Activated CD8-positive, alpha-beta memory T cell treated with anti-CD3 and anti-CD28 coated beads, Interleukin-2, amount 50 U/mL, for 24 hours (primary cell): ENCODE data around the gene NT5C.

Experiments
- DNase-seq: peaks from one replicate; pipeline ENCODE4 v3.0.0-alpha.2; 2020; ENCODE audit errors: extremely low read depth

Gene NT5C

GRCh38 chr17:75116737-75117136, 14.8 kb downstream of the NT5C start:
- no peak for DNase-seq

GRCh38 chr17:75115555-75115954, 16.0 kb downstream of the NT5C start:
- no peak for DNase-seq

GRCh38 chr17:75114552-75115314, 16.8 kb downstream of the NT5C start:
- no peak for DNase-seq

- DNase-seq, result peak; percentile 80
Measured at GRCh38 chr17:75113798-75114551, 17.6 kb downstream of the NT5C start.

GRCh38 chr17:75111777-75112335, 19.7 kb downstream of the NT5C start:
- DNase-seq, result no peak

GRCh38 chr17:75110234-75110937, 21.2 kb downstream of the NT5C start:
- no peak for DNase-seq

GRCh38 chr17:75109407-75110233, 21.9 kb downstream of the NT5C start, which contains the start of gene ARMC7:
ARMC7 (plus strand) TSS chr17:75109969; CDS start chr17:75110289, 320 bp downstream.
- peak; percentile 75 for DNase-seq

GRCh38 chr17:75109046-75109406, 22.5 kb downstream of the NT5C start:
- DNase-seq, result no peak

GRCh38 chr17:75108193-75108592, 23.3 kb downstream of the NT5C start:
- DNase-seq, result no peak

GRCh38 chr17:75105126-75106080, 26.1 kb downstream of the NT5C start:
- DNase-seq, result no peak

GRCh38 chr17:75103601-75104554, 27.7 kb downstream of the NT5C start:
- DNase-seq, result no peak

GRCh38 chr17:75102385-75102821, 29.1 kb downstream of the NT5C start:
- no peak for DNase-seq

- DNase-seq, result no peak
Measured at GRCh38 chr17:75099881-75100595, 31.5 kb downstream of the NT5C start.

GRCh38 chr17:75098861-75099260, 32.7 kb downstream of the NT5C start:
- DNase-seq, result no peak

GRCh38 chr17:75097865-75098264, 33.7 kb downstream of the NT5C start:
- DNase-seq, result no peak

- DNase-seq, result no peak
Measured at GRCh38 chr17:75096082-75096625, 35.4 kb downstream of the NT5C start.

GRCh38 chr17:75094871-75095399, 36.6 kb downstream of the NT5C start:
- DNase-seq, result no peak
